ENCODE measurements around the gene RPTOR. TPM values are rescaled to one million over a fixed set of nuclear protein-coding genes. Genes with fewer than 3 reads are reported as not detected.

Gene RPTOR
- polyA plus RNA-seq, 1 of the 3 experiments (the other 2 are of a cell fraction) = 14.9 TPM

- 96% methylated on average over 42 of the region's 42 CpGs for WGBS (ENCODE audit: low lambda C conversion rate)
- H3K27ac ChIP-seq (ENCODE audit: low read depth in 2 of 2, low read length in 1 of 2) = no peak overlapping the region
- no peak overlapping the region for H2AFZ ChIP-seq (ENCODE audit: low read depth)
- peak; percentile 64 for DNase-seq
- H3K9me3 ChIP-seq = no peaks in the 10 kb centered on the region
- POLR2A ChIA-PET = no interaction called here
- H3K4me2 ChIP-seq = no peak overlapping the region
- no peak overlapping the region for H3K4me3 ChIP-seq (ENCODE audit: low read depth in 2 of 2, low read length in 1 of 2)
- TF ChIP-seq, protein P1, sequence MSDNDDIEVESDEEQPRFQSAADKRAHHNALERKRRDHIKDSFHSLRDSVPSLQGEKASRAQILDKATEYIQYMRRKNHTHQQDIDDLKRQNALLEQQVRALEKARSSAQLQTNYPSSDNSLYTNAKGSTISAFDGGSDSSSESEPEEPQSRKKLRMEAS (IDR thresholded peaks at IDR 0.05; ENCODE audit: low read depth) = no peak
- TF ChIP-seq SIN3A (IDR thresholded peaks at IDR 0.05; ENCODE audit: borderline replicate concordance, low read depth, low read length) = no peak
- no peak for TF ChIP-seq IRF3 (IDR thresholded peaks at IDR 0.05; ENCODE audit: low read depth, low read length)
- no peak for TF ChIP-seq CHD2 (IDR thresholded peaks at IDR 0.05; ENCODE audit: low read length, partially characterized antibody)
- no peak for TF ChIP-seq PBX3 (IDR thresholded peaks at IDR 0.05)
- TF ChIP-seq GATA2 (CRISPR knock-in tag; IDR thresholded peaks at IDR 0.05) = no peak
- TF ChIP-seq, protein P2, sequence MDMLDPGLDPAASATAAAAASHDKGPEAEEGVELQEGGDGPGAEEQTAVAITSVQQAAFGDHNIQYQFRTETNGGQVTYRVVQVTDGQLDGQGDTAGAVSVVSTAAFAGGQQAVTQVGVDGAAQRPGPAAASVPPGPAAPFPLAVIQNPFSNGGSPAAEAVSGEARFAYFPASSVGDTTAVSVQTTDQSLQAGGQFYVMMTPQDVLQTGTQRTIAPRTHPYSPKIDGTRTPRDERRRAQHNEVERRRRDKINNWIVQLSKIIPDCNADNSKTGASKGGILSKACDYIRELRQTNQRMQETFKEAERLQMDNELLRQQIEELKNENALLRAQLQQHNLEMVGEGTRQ (IDR thresholded peaks at IDR 0.05; ENCODE audit: borderline replicate concordance, low read depth, low read length) = no peak
- TF ChIP-seq ELF1 (IDR thresholded peaks at IDR 0.05) = no peak
- TF ChIP-seq, protein P3, sequence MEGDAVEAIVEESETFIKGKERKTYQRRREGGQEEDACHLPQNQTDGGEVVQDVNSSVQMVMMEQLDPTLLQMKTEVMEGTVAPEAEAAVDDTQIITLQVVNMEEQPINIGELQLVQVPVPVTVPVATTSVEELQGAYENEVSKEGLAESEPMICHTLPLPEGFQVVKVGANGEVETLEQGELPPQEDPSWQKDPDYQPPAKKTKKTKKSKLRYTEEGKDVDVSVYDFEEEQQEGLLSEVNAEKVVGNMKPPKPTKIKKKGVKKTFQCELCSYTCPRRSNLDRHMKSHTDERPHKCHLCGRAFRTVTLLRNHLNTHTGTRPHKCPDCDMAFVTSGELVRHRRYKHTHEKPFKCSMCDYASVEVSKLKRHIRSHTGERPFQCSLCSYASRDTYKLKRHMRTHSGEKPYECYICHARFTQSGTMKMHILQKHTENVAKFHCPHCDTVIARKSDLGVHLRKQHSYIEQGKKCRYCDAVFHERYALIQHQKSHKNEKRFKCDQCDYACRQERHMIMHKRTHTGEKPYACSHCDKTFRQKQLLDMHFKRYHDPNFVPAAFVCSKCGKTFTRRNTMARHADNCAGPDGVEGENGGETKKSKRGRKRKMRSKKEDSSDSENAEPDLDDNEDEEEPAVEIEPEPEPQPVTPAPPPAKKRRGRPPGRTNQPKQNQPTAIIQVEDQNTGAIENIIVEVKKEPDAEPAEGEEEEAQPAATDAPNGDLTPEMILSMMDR (IDR thresholded peaks at IDR 0.05) = no peak
- no peak for TF ChIP-seq RFX5 (IDR thresholded peaks at IDR 0.05; ENCODE audit: low read length)
- no peak for TF ChIP-seq FOSL2 (IDR thresholded peaks at IDR 0.05; ENCODE audit: borderline replicate concordance, low read depth)
- no peak for TF ChIP-seq YY1 (IDR thresholded peaks at IDR 0.05; ENCODE audit: low read depth)
- TF ChIP-seq RXRA (IDR thresholded peaks at IDR 0.05; ENCODE audit: borderline replicate concordance, low read depth) = no peak
- no peak for TF ChIP-seq POLR2AphosphoS5 (IDR thresholded peaks at IDR 0.05; ENCODE audit: low read depth, low read length)
- H3K9ac ChIP-seq = no peak overlapping the region
- CTCF ChIA-PET = interaction anchor here (1.0 to 1.5 kb wide), 6 partner anchors 9 to 459 kb away, joined by 3 to 8 read pairs (median 6); no protein-coding TSS in a partner anchor
- no peaks in the 10 kb centered on the region for H3K9me2 ChIP-seq
- peaks cover 0 to 14% of the 10 kb centered on the region in 2 experiments; a peak in 2 of 4 replicates for H3K4me1 ChIP-seq (ENCODE audit: control insufficient read depth in 1 of 2, insufficient read depth in 2 of 2, low read depth in 1 of 2, low read length in 1 of 2)
- H3K36me3 ChIP-seq (replicated peaks in 1 of 2; ENCODE audit: control insufficient read depth in 1 of 2, insufficient read depth in 2 of 2, low read length in 1 of 2) = peaks cover 15 to 35% of the 10 kb centered on the region in 2 experiments
- no peaks in the 10 kb centered on the region for H3K27me3 ChIP-seq (ENCODE audit: insufficient read depth)
- no peaks in the 10 kb centered on the region for H4K20me1 ChIP-seq (ENCODE audit: insufficient read depth)
- H3K79me2 ChIP-seq (ENCODE audit: insufficient read depth) = no peaks in the 10 kb centered on the region
- H3F3A ChIP-seq (replicated peaks; ENCODE audit: insufficient read depth) = peaks cover 18% of the 10 kb centered on the region
Measured at GRCh38 chr17:80886641-80887573, 342.3 kb downstream of the RPTOR start.
